ENCODE measurements around the gene PPP1R3G. TPM values are rescaled to one million over a fixed set of nuclear protein-coding genes. Genes with fewer than 3 reads are reported as not detected.
A peak's percentile ranks its signal among the peaks of the same experiment; 100 is the strongest.

PPP1R3G gene
- total and polyA plus RNA-seq, 2 of the 13 experiments (the other 11 are each of a cell fraction or from before 2014, with no cell fraction given), result 1.2 to 1.3 TPM

DNA sequence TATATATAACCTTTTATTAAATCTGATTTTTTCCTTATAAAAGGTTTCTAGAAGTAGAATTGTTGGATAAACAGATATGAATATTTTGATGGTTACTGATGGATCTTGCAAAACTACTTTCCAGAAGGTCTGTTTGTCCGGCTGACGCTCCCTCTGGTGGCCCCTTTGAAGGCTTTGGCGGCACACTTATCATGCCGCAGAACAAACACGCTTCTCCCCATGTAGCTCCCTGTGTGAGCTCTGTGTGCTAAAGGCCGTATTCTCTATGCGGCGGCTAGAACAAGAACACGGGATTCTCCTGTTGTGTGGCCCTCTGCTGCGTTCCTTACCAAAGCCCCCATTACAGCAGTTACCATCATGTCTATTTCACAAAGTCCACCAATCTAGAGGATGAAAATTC, 30.0 kb downstream of the PPP1R3G start (continued):
- TF ChIP-seq, protein P1, sequence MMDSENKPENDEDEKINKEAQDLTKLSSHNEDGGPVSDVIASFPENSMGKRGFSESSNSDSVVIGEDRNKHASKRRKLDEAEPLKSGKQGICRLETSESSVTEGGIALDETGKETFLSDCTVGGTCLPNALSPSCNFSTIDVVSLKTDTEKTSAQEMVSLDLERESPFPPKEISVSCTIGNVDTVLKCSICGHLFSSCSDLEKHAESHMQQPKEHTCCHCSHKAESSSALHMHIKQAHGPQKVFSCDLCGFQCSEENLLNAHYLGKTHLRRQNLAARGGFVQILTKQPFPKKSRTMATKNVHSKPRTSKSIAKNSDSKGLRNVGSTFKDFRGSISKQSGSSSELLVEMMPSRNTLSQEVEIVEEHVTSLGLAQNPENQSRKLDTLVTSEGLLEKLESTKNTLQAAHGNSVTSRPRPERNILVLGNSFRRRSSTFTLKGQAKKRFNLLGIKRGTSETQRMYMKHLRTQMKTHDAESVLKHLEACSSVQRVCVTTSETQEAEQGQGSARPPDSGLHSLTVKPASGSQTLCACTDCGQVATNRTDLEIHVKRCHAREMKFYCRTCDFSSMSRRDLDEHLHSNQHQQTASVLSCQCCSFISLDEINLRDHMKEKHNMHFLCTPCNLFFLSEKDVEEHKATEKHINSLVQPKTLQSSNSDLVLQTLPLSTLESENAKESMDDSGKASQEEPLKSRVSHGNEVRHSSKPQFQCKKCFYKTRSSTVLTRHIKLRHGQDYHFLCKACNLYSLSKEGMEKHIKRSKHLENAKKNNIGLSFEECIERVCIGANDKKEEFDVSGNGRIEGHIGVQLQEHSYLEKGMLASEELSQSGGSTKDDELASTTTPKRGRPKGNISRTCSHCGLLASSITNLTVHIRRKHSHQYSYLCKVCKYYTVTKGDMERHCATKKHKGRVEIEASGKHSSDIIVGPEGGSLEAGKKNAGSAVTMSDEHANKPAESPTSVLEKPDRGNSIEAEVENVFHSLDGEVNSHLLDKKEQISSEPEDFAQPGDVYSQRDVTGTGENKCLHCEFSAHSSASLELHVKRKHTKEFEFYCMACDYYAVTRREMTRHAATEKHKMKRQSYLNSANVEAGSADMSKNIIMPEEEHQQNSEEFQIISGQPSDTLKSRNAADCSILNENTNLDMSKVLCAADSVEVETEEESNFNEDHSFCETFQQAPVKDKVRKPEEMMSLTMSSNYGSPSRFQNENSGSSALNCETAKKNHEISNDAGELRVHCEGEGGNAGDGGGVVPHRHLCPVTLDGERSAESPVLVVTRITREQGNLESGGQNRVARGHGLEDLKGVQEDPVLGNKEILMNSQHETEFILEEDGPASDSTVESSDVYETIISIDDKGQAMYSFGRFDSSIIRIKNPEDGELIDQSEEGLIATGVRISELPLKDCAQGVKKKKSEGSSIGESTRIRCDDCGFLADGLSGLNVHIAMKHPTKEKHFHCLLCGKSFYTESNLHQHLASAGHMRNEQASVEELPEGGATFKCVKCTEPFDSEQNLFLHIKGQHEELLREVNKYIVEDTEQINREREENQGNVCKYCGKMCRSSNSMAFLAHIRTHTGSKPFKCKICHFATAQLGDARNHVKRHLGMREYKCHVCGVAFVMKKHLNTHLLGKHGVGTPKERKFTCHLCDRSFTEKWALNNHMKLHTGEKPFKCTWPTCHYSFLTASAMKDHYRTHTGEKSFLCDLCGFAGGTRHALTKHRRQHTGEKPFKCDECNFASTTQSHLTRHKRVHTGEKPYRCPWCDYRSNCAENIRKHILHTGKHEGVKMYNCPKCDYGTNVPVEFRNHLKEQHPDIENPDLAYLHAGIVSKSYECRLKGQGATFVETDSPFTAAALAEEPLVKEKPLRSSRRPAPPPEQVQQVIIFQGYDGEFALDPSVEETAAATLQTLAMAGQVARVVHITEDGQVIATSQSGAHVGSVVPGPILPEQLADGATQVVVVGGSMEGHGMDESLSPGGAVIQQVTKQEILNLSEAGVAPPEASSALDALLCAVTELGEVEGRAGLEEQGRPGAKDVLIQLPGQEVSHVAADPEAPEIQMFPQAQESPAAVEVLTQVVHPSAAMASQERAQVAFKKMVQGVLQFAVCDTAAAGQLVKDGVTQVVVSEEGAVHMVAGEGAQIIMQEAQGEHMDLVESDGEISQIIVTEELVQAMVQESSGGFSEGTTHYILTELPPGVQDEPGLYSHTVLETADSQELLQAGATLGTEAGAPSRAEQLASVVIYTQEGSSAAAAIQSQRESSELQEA (CRISPR knock-in tag; IDR thresholded peaks at IDR 0.05; ENCODE audit: not compliant biosample characterization), result no peak
- TF ChIP-seq HMG20A (CRISPR knock-in tag; IDR thresholded peaks at IDR 0.05; ENCODE audit: borderline replicate concordance) (peak; percentile 75), SOX6 (IDR thresholded peaks at IDR 0.05) (no peak), SOX6 (CRISPR knock-in tag; IDR thresholded peaks at IDR 0.05) (peak; percentile 63), KDM5B (CRISPR knock-in tag; IDR thresholded peaks at IDR 0.05; ENCODE audit: borderline replicate concordance) (0 out of 2 replicates have a peak, but pooled peaks have one; percentile 22), ZNF232 (CRISPR knock-in tag; IDR thresholded peaks at IDR 0.05; ENCODE audit: borderline replicate concordance) (peak; percentile 19; the same call in 1 of the 2 replicates), ISL2 (CRISPR knock-in tag; IDR thresholded peaks at IDR 0.05) (peak; percentile 74), HIVEP1 (CRISPR knock-in tag; IDR thresholded peaks at IDR 0.05) (0 out of 2 replicates have a peak, but pooled peaks have one; percentile 25), ZNF768 (CRISPR knock-in tag; IDR thresholded peaks at IDR 0.05) (no peak), MED1 (CRISPR knock-in tag; IDR thresholded peaks at IDR 0.05) (peak; percentile 72), YY1 (IDR thresholded peaks at IDR 0.05; ENCODE audit: insufficient read depth, insufficient replicate concordance, low read depth, low read length) (peak; percentile 63), TARDBP (CRISPR knock-in tag; IDR thresholded peaks at IDR 0.05) (peak; percentile 61; the same call in 1 of the 2 replicates), U2AF1 (optimal IDR thresholded peaks at IDR 0.05; ENCODE audit: low read depth, low read length) (no peak), ZFX (CRISPR knock-in tag; IDR thresholded peaks at IDR 0.05; ENCODE audit: low read depth) (peak; percentile 21; the same call in 1 of the 2 replicates), ZNF605 (CRISPR knock-in tag; IDR thresholded peaks at IDR 0.05) (0 out of 2 replicates have a peak, but pooled peaks have one; percentile 22), HOXA3 (CRISPR knock-in tag; IDR thresholded peaks at IDR 0.05) (peak; percentile 68; the same call in 1 of the 2 replicates), FOXJ3 (CRISPR knock-in tag; IDR thresholded peaks at IDR 0.05; ENCODE audit: borderline replicate concordance) (peak; percentile 61; the same call in 1 of the 2 replicates), TEAD3 (CRISPR knock-in tag; optimal IDR thresholded peaks at IDR 0.05; ENCODE audit: borderline replicate concordance) (peak; percentile 64), ZNF549 (CRISPR knock-in tag; IDR thresholded peaks at IDR 0.05) (no peak), CREM (IDR thresholded peaks at IDR 0.05) (peak; percentile 56; the same call in 1 of the 2 replicates), CREM (CRISPR knock-in tag; IDR thresholded peaks at IDR 0.05) (no peak), ZBTB38 (CRISPR knock-in tag; IDR thresholded peaks at IDR 0.05) (peak; percentile 79), ZMYM4 (CRISPR knock-in tag; IDR thresholded peaks at IDR 0.05) (peak; percentile 49), SAP130 (CRISPR knock-in tag; IDR thresholded peaks at IDR 0.05; ENCODE audit: low read depth) (peak; percentile 51)
- TF ChIP-seq, protein P2, sequence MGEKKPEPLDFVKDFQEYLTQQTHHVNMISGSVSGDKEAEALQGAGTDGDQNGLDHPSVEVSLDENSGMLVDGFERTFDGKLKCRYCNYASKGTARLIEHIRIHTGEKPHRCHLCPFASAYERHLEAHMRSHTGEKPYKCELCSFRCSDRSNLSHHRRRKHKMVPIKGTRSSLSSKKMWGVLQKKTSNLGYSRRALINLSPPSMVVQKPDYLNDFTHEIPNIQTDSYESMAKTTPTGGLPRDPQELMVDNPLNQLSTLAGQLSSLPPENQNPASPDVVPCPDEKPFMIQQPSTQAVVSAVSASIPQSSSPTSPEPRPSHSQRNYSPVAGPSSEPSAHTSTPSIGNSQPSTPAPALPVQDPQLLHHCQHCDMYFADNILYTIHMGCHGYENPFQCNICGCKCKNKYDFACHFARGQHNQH (CRISPR knock-in tag; IDR thresholded peaks at IDR 0.05), result peak; percentile 37; the same call in 1 of the 2 replicates
